Naive thymus-derived CD8-positive, alpha-beta T cell (primary cell): ENCODE measurements around the gene MEPE. TPM values are rescaled to one million over a fixed set of nuclear protein-coding genes. Genes with fewer than 3 reads are reported as not detected.
"Not testable (repeated sequence)": the region's sequence is repeated elsewhere in the genome, so short reads cannot be mapped to it uniquely, and the experiment has no call there.

Experiments
- ATAC-seq, 2 donors: fragments of 150-1000 bp; cut with Tn5 transposase in 1 of 2; sonication (Bioruptor Pico), chemical (Tn5 transposase) in 1 of 2; 1 replicate in 1 of 2; 2 replicates in 1 of 2; pipeline ENCODE4 v1.10.0; 2021; ENCODE audit warnings: mild to moderate bottlenecking in 2 of 2, moderate library complexity in 2 of 2
- POLR2A ChIA-PET: fragments of 350-600 bp; sonication (Branson Sonifier 250); formaldehyde crosslinking; loops from one replicate; lab custom pipeline; 2021; ENCODE audit warnings: antibody characterized with exemption; lab: Charles Lee
- DNase-seq, 10 donors: peaks; one replicate each; pipeline versions ENCODE4 v3.0.0 to v3.0.0-alpha.2; 2020 to 2022
- H3K27ac Mint-ChIP-seq, 10 donors: one replicate each; pipeline ENCODE4 v1.8.0; 2020 to 2022; ENCODE audit warnings: mild to moderate bottlenecking in 10 of 10, mixed read lengths in 10 of 10, moderate library complexity in 4 of 10, inconsistent platforms in 1 of 10
- H3K27me3 Mint-ChIP-seq, 5 donors: one replicate each; pipeline ENCODE4 v1.8.0; 2021 to 2022; ENCODE audit warnings: mixed read lengths in 5 of 5
- H3K36me3 Mint-ChIP-seq, 3 donors: one replicate each; pipeline ENCODE4 v1.8.0; 2020 to 2022; ENCODE audit warnings: mixed read lengths in 3 of 3, mild to moderate bottlenecking in 2 of 3, inconsistent platforms in 1 of 3
- H3K4me1 Mint-ChIP-seq, 4 donors: one replicate each; pipeline ENCODE4 v1.8.0; 2021 to 2022; ENCODE audit warnings: mixed read lengths in 4 of 4
- H3K4me3 Mint-ChIP-seq, 10 donors: one replicate each; pipeline ENCODE4 v1.8.0; 2020 to 2022; ENCODE audit warnings: mild to moderate bottlenecking in 10 of 10, mixed read lengths in 10 of 10, moderate library complexity in 6 of 10, inconsistent platforms in 1 of 10
- H3K9me3 Mint-ChIP-seq, 9 donors: one replicate each; pipeline ENCODE4 v1.8.0; 2020 to 2022; ENCODE audit warnings: mixed read lengths in 9 of 9, mild to moderate bottlenecking in 3 of 9, inconsistent platforms in 1 of 9, moderate library complexity in 1 of 9
- polyA plus RNA-seq, 3 donors: library from polyadenylated mRNA; unstranded; fragments of 300-500 nt; fragmentation: Illumina TruSeq; gene quantifications; one replicate each; pipeline ENCODE4 v1.2.3, GENCODE V29; 2021
- total RNA-seq, 8 experiments: library from RNA in 2 of 8; stranded (reverse) in 2 of 8; gene quantifications; one replicate each; pipeline ENCODE4 v1.2.3 and lab custom pipeline; 2021 to 2026

The MEPE gene
- total and polyA plus RNA-seq, 5 experiments from 2014 or later, result not detected

DNA sequence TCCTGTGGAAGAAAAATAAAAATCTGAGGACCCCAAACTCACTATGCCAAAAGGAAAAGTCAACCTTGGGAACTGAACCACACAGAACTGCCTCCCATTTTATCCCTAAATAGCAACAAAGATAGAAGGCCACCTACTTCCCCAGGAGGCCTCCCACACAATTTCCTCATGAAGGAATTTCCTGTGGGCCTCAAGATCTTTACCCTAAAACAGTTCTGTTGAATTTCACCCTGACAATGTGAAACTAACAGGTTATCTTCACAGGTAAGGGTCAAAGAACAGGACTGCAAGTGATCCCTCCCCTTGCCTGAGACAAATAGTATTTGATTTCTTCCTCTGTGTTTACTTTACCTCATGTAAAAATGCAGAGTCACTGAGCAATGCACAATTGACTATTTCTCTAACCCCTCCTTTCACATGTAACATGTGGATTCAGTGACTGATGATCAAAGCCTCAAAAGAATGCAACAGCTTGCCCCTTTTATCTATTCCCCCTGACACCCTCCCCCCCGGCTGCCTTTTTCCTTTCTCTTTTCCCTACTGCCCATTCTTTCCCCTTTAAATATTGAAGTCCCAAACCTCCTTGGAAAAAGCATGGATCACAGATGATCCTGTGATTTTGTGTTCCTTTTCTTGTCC lies 33.3 kb downstream of the MEPE start:
- H3K9me3 Mint-ChIP-seq, result no peaks in the 10 kb centered on the region
- H3K36me3 Mint-ChIP-seq, result no peaks in the 10 kb centered on the region
- DNase-seq (no peak), ATAC-seq (no peak)
- peaks cover 0 to 1% (median 0%) of the 10 kb centered on the region in 4 donors for H3K4me1 Mint-ChIP-seq
- H3K27me3 Mint-ChIP-seq, result peaks cover 8 to 10% (median 8%) of the 10 kb centered on the region in 5 donors
- no peak overlapping the region for H3K27ac Mint-ChIP-seq
- POLR2A ChIA-PET, result no interaction called here
- no peak overlapping the region for H3K4me3 Mint-ChIP-seq

DNA sequence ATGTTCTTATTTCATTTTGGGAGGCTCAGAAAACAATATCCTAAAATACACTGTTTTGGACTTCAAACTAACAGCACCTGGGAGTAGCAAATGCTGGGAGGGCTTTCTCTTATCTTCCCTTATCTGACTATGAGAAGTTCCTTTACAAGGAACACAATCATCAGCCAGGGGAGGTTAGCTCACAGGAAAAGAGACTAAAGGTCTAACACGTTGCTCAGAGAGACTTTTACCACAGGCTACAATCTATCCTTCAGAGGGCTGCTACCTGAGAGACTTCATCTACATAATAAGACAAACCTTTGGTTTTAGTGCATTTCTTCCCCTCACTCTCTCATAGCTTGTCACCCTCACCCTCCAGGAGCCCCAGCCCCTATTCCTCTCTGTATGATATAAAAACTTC lies 35.8 kb downstream of the MEPE start:
- POLR2A ChIA-PET, result no interaction called here
- Mint-ChIP-seq H3K36me3 (no peaks in the 10 kb centered on the region), H3K4me3 (no peak overlapping the region), H3K27me3 (peaks cover 7 to 19% (median 11%) of the 10 kb centered on the region in 5 donors), H3K27ac (no peak overlapping the region), H3K4me1 (peaks cover 0 to 1% (median 0%) of the 10 kb centered on the region in 4 donors), H3K9me3 (no peaks in the 10 kb centered on the region)
- DNase-seq, result no peak
- no peak for ATAC-seq

DNA sequence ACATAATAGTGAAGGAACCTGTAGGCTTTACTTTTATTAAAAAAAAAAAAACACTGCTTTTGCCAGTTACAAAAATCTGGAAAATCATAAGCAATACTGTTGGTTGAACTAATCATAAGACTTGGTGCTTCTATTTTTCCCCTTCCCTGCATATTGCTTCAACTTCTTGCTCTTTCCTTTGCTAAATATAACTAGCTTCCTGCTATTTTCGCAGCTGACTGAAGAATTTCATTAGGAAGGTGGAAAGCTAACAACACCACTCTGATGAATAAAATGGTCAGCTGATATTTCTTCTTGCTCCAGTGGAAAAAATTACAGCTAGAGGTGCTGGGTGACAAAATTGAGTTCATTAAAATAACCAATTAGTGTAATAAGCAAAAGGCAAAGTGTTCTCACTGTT lies 39.3 kb downstream of the MEPE start:
- ATAC-seq, result no peak
- POLR2A ChIA-PET, result no interaction called here
- peaks cover 0 to 2% (median 0%) of the 10 kb centered on the region in 9 donors for H3K9me3 Mint-ChIP-seq
- DNase-seq, result no peak
- peak overlapping the region in 1 of 10 donors; percentile 20 for H3K27ac Mint-ChIP-seq
- peaks cover 9 to 18% (median 13%) of the 10 kb centered on the region in 5 donors for H3K27me3 Mint-ChIP-seq
- H3K36me3 Mint-ChIP-seq, result no peaks in the 10 kb centered on the region
- no peak overlapping the region for H3K4me3 Mint-ChIP-seq
- H3K4me1 Mint-ChIP-seq, result no peaks in the 10 kb centered on the region

DNA sequence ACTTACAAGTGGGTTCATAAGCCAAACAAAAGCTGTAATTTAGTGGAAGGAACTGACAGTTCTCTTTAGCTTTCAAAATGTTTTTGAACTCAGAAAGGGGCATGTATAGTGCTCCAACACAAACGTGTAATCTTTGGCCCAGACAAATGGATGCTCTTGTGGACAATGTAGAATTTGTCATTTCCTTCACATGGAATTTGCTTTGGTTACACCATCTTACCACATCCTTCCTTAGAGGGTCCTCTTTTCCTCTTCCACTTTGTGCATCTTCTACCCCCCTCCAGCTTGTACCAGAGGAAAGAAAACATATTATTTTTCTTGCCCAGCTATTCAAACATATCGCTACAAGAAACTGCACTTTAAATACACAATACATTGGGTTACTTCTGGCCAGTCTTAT lies 42.4 kb downstream of the MEPE start:
- no peak for DNase-seq
- peaks cover 4 to 18% (median 10%) of the 10 kb centered on the region in 5 donors for H3K27me3 Mint-ChIP-seq
- peaks cover 0 to 2% (median 0%) of the 10 kb centered on the region in 9 donors for H3K9me3 Mint-ChIP-seq
- peaks cover 0 to 7% (median 0%) of the 10 kb centered on the region in 3 donors for H3K36me3 Mint-ChIP-seq
- no peak overlapping the region for H3K27ac Mint-ChIP-seq
- ATAC-seq, result no peak
- H3K4me3 Mint-ChIP-seq, result no peak overlapping the region
- POLR2A ChIA-PET, result interaction anchor here (1.1 kb wide), 1 partner anchor 63 kb away, joined by 3 read pairs; no protein-coding TSS in a partner anchor
- H3K4me1 Mint-ChIP-seq, result no peaks in the 10 kb centered on the region

DNA sequence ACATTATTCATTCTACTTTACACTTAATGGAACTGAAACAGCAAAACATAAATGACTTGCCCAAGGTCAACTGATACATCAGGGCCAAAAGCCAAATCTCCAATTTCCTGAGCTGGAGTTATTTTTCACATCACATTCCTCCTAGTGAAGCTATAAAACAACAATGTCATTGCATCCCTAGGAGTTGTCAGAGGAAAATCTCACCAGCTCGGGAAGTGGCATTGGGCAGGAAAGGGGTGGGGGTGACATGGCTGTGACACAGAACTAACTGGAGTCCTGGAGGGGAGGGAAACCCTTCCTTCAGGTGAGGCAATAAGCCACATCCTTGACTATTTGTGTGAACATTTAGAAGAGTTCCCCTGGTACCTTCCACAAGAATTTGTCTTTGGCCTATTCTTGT lies 47.3 kb downstream of the MEPE start:
- H3K27ac Mint-ChIP-seq, result no peak overlapping the region
- peaks cover 0 to 7% (median 0%) of the 10 kb centered on the region in 3 donors for H3K36me3 Mint-ChIP-seq
- no peak for DNase-seq
- peaks cover 0 to 17% (median 6%) of the 10 kb centered on the region in 5 donors for H3K27me3 Mint-ChIP-seq
- H3K4me1 Mint-ChIP-seq, result no peaks in the 10 kb centered on the region
- peaks cover 0 to 6% (median 0%) of the 10 kb centered on the region in 9 donors for H3K9me3 Mint-ChIP-seq
- no peak for ATAC-seq
- no peak overlapping the region for H3K4me3 Mint-ChIP-seq
- POLR2A ChIA-PET, result no interaction called here

DNA sequence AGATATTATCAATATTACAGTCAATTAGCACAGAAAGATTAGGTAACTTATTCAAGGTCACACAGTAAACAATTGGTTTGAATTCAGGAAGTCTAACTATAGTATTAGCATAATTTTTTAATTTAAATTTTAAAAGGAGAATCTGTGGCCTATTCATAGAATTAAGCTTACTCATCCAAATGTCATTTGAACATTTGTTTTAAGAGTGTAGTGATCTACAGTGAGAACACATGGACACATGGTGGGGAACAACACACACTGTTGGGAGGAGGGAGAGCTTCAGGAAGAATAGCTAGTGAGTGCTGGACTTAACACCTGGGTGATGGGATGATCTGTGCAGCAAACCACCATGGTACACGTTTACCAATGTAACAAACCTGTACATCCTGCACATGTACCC lies 48.3 kb downstream of the MEPE start:
- peaks cover 0 to 6% (median 0%) of the 10 kb centered on the region in 9 donors for H3K9me3 Mint-ChIP-seq
- no peak overlapping the region for H3K27ac Mint-ChIP-seq
- no peak for ATAC-seq
- no peak overlapping the region for H3K4me3 Mint-ChIP-seq
- H3K27me3 Mint-ChIP-seq, result peaks cover 8 to 23% (median 10%) of the 10 kb centered on the region in 5 donors
- peaks cover 0 to 7% (median 0%) of the 10 kb centered on the region in 4 donors for H3K4me1 Mint-ChIP-seq
- POLR2A ChIA-PET, result no interaction called here
- H3K36me3 Mint-ChIP-seq, result peaks cover 0 to 7% (median 0%) of the 10 kb centered on the region in 3 donors
- no peak for DNase-seq

DNA sequence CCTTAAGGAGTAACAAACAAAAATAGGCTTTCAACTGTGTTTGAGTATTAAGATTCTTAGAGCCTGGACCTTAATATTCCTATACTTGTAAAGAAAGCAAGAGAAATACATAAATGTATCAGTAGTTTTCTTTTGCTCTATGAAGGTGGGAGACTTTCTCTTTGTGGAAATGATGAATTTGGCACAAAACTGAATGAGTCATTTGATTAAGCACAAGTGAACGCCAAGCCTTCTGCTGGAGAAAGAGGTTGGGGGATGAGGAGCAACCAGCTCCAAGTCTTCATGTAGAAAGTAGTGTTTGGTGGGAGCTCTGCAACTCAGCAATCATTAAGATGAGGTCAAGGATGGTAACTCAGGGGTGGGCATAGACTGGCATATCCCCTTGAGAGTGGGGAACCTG lies 49.6 kb downstream of the MEPE start:
- ATAC-seq (no peak), DNase-seq (no peak)
- peaks cover 0 to 6% (median 0%) of the 10 kb centered on the region in 3 donors for H3K36me3 Mint-ChIP-seq
- POLR2A ChIA-PET, result no interaction called here
- H3K27ac Mint-ChIP-seq, result no peak overlapping the region
- peaks cover 0 to 15% (median 0%) of the 10 kb centered on the region in 4 donors for H3K4me1 Mint-ChIP-seq
- H3K9me3 Mint-ChIP-seq, result peaks cover 0 to 4% (median 0%) of the 10 kb centered on the region in 9 donors
- peaks cover 8 to 29% (median 10%) of the 10 kb centered on the region in 5 donors for H3K27me3 Mint-ChIP-seq
- H3K4me3 Mint-ChIP-seq, result no peak overlapping the region

DNA sequence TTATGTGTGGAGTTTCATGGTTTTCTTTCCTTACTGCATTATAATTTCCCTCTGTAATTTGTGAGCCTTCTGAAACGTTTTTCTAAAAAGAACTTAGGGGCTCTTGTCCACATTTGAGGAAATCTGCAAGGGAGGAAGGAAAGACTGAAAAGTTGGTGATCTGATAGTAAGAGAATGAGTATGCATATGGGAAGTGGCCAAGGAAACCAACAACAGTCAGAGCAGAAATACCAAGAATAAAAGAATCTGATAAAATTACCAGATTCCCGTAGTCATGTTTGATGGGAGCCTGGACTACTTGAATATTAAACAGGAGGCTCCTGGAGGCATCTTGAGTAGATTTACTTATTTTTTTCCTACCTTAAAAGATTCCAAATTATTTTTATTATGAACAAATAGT lies 50.1 kb downstream of the MEPE start:
- peaks cover 0 to 16% (median 0%) of the 10 kb centered on the region in 4 donors for H3K4me1 Mint-ChIP-seq
- no peak overlapping the region for H3K4me3 Mint-ChIP-seq
- ATAC-seq, result no peak
- POLR2A ChIA-PET, result no interaction called here
- H3K27ac Mint-ChIP-seq, result no peak overlapping the region
- peaks cover 0 to under 1% (median 0%) of the 10 kb centered on the region in 3 donors for H3K36me3 Mint-ChIP-seq
- H3K27me3 Mint-ChIP-seq, result peaks cover 5 to 33% (median 8%) of the 10 kb centered on the region in 5 donors
- DNase-seq, result no peak
- H3K9me3 Mint-ChIP-seq, result peaks cover 0 to 5% (median 0%) of the 10 kb centered on the region in 9 donors

DNA sequence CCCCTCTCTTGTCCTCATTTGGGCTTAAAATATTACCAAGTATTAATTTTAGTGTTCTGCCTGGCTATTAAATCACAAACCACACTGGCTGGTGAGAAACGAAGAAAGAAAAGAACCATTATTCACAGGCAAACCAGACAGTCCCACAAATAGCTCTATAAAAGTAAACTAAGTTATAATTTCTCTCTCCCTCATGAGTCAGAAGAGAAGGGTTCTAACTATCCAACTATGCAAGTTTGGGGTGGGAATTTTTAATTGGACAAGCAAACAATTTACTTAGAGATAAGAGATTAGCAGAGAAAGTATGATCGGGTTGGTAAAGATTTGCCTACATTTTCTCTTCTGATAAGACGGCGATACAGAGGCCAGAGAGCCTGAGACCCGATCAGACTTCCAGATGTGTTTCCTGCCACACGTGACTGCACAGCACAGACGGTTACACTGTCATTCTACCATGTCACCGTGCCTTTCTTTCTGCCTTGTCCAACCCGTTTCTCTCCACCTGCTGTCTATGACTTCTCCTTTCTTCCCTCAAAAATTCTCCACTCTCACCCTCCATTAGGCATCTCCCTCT lies 52.3 kb downstream of the MEPE start:
- DNase-seq, result no peak
- Mint-ChIP-seq H3K9me3 (peaks cover 0 to 21% (median 8%) of the 10 kb centered on the region in 9 donors), H3K27me3 (peaks cover 4 to 33% (median 8%) of the 10 kb centered on the region in 5 donors)

DNA sequence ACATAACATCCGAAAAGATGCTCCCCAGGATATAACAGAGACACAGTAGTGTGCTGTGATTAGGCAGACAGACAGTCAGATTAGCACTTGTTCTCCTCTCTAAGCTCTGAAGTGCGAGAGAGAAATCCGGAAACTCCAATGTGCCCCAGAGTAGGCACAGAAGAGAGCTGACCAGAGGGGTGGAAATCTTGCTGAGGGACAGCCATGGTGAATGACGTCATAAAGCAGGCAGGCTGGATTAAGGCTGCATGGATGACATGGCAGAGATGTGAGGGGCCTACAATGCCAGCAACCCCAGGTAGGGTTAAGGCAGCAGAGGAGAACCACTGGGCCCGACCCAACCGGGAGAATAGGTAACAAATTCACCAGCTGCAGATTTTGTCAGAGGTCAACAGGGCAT lies 53.3 kb downstream of the MEPE start:
- ATAC-seq (no peak), DNase-seq (no peak)
- POLR2A ChIA-PET, result no interaction called here
- H3K36me3 Mint-ChIP-seq, result no peaks in the 10 kb centered on the region
- peaks cover 0 to 26% (median 0%) of the 10 kb centered on the region in 4 donors for H3K4me1 Mint-ChIP-seq
- H3K27me3 Mint-ChIP-seq, result peaks cover 6 to 40% (median 10%) of the 10 kb centered on the region in 5 donors
- no peak overlapping the region for H3K27ac Mint-ChIP-seq
- H3K4me3 Mint-ChIP-seq, result no peak overlapping the region
- H3K9me3 Mint-ChIP-seq, result peaks cover 0 to 28% (median 8%) of the 10 kb centered on the region in 9 donors

More for the DNA sequence above, 52.3 kb downstream of the MEPE start:
- POLR2A ChIA-PET, result no interaction called here
- Mint-ChIP-seq H3K27ac (no peak overlapping the region), H3K36me3 (no peaks in the 10 kb centered on the region), H3K4me3 (peak overlapping the region in 1 of 10 donors; percentile 8), H3K4me1 (peaks cover 0 to 16% (median 0%) of the 10 kb centered on the region in 4 donors)
- ATAC-seq, result no peak

DNA sequence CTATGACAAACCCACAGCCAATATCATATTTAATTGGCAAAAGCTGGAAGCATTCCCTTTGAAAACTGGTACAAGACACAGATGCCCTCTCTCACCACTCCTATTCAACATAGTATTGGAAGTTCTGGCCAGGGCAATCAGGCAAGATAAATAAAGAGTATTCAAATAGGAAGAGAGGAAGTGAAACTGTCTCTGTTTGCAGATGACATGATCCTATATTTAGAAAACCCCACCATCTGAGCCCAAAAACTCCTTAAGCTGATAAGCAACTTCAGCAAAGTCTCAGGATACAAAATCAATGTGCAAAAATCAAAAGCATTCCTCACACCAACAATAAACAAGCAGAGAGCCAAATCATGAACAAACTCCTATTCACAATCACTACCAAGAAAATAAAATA lies 58.0 kb downstream of the MEPE start:
- POLR2A ChIA-PET, ATAC-seq, H3K36me3 Mint-ChIP-seq, H3K27ac Mint-ChIP-seq, DNase-seq: not testable (repeated sequence)
- Mint-ChIP-seq H3K27me3 (peaks cover 7 to 30% (median 15%) of the 10 kb centered on the region in 5 donors), H3K4me3 (peak overlapping the region in 1 of 10 donors; percentile 30), H3K9me3 (peaks cover 1 to 34% (median 12%) of the 10 kb centered on the region in 9 donors), H3K4me1 (peaks cover 0 to 27% (median 0%) of the 10 kb centered on the region in 4 donors)

DNA sequence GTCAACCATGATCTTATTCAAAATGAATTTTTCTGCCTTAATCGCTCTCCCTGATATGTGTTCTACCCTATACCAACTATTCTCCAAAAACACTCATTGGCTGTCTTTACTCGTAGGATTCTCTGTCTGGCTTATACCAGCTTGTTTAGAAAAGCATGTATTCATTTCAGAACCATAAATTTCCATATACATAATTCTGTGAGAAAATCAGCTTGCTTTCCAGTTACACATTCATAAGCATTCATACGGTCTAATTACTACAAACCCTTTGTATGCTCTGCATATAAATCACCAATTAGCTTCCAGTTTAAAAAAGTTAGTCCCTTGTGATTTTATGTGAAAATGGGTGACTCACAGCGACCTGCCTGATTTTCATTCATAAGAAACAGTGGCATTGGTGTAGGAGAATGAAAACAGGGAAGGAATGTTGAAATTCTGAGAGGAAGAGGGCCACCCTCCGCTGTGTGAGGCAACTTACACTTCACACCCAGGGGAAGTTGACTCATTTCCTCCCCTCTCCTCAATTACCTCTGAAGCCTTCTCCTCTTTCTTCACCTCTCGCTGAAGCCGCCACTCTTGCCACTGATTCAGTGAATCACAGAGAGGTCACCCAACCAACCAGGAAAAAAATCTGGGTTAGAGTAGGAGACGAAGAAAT lies 63.3 kb downstream of the MEPE start:
- DNase-seq, result peak in 1 of 10 donors; percentile 6

More for the DNA sequence above, 63.3 kb downstream of the MEPE start:
- peaks cover 0 to 24% (median 3%) of the 10 kb centered on the region in 4 donors for H3K4me1 Mint-ChIP-seq
- peaks cover 0 to 13% (median 3%) of the 10 kb centered on the region in 9 donors for H3K9me3 Mint-ChIP-seq
- no peak for ATAC-seq
- H3K27ac Mint-ChIP-seq, result no peak overlapping the region
- H3K36me3 Mint-ChIP-seq, result peaks cover 0 to 6% (median 2%) of the 10 kb centered on the region in 3 donors
- H3K4me3 Mint-ChIP-seq, result no peak overlapping the region
- H3K27me3 Mint-ChIP-seq, result peaks cover 3 to 25% (median 13%) of the 10 kb centered on the region in 5 donors
- POLR2A ChIA-PET, result no interaction called here
